Lower leg skin (tissue), 3 donors: ENCODE results near the gene LYRM7.

ENCODE experiments used
- POLR2A ChIP-seq, 2 donors: fragments of 450-650 bp; IDR thresholded peaks; one replicate each; pipeline ENCODE4 v1.6.1; 2016 to 2017; ENCODE audit warnings: antibody characterized with exemption in 2 of 2, mild to moderate bottlenecking in 1 of 2, moderate library complexity in 1 of 2
- TF ChIP-seq, protein P1 (sequence below), 3 donors: fragments of 450-650 bp; IDR thresholded peaks; one replicate each; pipeline ENCODE4 v1.5.1; 2016; ENCODE audit warnings: antibody characterized with exemption in 3 of 3, mild to moderate bottlenecking in 3 of 3, moderate library complexity in 2 of 3

DNA sequence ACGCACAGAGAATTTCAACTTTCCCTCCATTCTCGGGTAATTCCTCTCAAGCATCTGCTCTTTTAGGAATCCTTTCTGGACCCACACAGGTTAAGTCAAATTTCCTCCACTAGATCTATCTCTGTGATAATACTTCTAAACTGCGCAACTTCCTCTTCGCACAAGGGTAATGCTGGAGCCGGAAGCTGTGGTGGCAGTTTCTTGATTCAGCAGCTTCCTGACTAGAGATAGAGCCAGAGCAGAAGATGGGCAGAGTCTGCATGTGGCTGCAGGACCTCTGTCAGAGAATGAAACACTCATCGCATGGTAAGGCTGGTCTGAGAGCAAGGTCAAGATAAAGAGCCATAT lies 82.1 kb downstream of the LYRM7 start:
- TF ChIP-seq, protein P1, sequence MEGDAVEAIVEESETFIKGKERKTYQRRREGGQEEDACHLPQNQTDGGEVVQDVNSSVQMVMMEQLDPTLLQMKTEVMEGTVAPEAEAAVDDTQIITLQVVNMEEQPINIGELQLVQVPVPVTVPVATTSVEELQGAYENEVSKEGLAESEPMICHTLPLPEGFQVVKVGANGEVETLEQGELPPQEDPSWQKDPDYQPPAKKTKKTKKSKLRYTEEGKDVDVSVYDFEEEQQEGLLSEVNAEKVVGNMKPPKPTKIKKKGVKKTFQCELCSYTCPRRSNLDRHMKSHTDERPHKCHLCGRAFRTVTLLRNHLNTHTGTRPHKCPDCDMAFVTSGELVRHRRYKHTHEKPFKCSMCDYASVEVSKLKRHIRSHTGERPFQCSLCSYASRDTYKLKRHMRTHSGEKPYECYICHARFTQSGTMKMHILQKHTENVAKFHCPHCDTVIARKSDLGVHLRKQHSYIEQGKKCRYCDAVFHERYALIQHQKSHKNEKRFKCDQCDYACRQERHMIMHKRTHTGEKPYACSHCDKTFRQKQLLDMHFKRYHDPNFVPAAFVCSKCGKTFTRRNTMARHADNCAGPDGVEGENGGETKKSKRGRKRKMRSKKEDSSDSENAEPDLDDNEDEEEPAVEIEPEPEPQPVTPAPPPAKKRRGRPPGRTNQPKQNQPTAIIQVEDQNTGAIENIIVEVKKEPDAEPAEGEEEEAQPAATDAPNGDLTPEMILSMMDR (IDR thresholded peaks at IDR 0.05), result no peak
- TF ChIP-seq POLR2A (IDR thresholded peaks at IDR 0.05), result no peak
